Naive thymus-derived CD4-positive, alpha-beta T cell (primary cell): Measurements from ENCODE around the gene STIM2. TPM values are rescaled to one million over a fixed set of nuclear protein-coding genes. Genes with fewer than 3 reads are reported as not detected.

Experiments
- ATAC-seq: fragments of 150-1000 bp; cut with Tn5 transposase; 2 replicates; pipeline ENCODE4 v1.10.0; 2021; ENCODE audit warnings: mild to moderate bottlenecking, moderate library complexity
- CTCF ChIA-PET: fragments of 350-600 bp; sonication (Branson Sonifier 250); formaldehyde crosslinking; loops from one replicate; lab custom pipeline; 2021; ENCODE audit warnings: antibody characterized with exemption; lab: Charles Lee
- POLR2A ChIA-PET: fragments of 350-600 bp; sonication (Branson Sonifier 250); formaldehyde crosslinking; loops from one replicate; lab custom pipeline; 2021; ENCODE audit warnings: antibody characterized with exemption, inconsistent platforms; lab: Charles Lee
- DNase-seq, 9 donors: peaks; one replicate each; pipeline versions ENCODE4 v3.0.0 to v3.0.0-alpha.2; 2020 to 2022; ENCODE audit warnings: mixed read lengths in 1 of 9
- H3K27ac ChIP-seq: one replicate; pipeline ENCODE4 v1.7.0; 2013; ENCODE audit warnings: mild to moderate bottlenecking, low read depth, low read length, moderate library complexity
- H3K27me3 ChIP-seq, 2 donors: one replicate each; pipeline ENCODE4 v1.7.0; 2013; ENCODE audit warnings: low read length in 2 of 2, mild to moderate bottlenecking in 2 of 2, moderate library complexity in 2 of 2; ENCODE audit not compliant: control insufficient read depth in 2 of 2, insufficient read depth in 2 of 2
- H3K36me3 ChIP-seq, 3 experiments: 1 replicate in 2 of 3; 2 replicates in 1 of 3; pipeline ENCODE4 v1.7.0; 2013; ENCODE audit warnings: low read length in 3 of 3, mild to moderate bottlenecking in 3 of 3, moderate library complexity in 1 of 3; ENCODE audit not compliant: insufficient read depth in 3 of 3, control insufficient read depth in 2 of 3
- H3K4me1 ChIP-seq, 2 donors: one replicate each; pipeline ENCODE4 v1.7.0; 2013; ENCODE audit warnings: low read length in 2 of 2, mild to moderate bottlenecking in 2 of 2, moderate library complexity in 1 of 2; ENCODE audit not compliant: control insufficient read depth in 2 of 2, insufficient read depth in 2 of 2
- H3K4me3 ChIP-seq: 2 replicates; pipeline ENCODE4 v1.7.0; 2013; ENCODE audit warnings: mild to moderate bottlenecking, low read length
- H3K9me3 ChIP-seq, 3 experiments: 1 replicate in 2 of 3; 2 replicates in 1 of 3; pipeline ENCODE4 v1.7.0; 2013; ENCODE audit warnings: low read length in 3 of 3; ENCODE audit not compliant: control insufficient read depth in 2 of 3
- H3K27ac Mint-ChIP-seq, 9 donors: one replicate each; pipeline ENCODE4 v1.8.0; 2020 to 2022; ENCODE audit warnings: mixed read lengths in 9 of 9, mild to moderate bottlenecking in 8 of 9, moderate library complexity in 5 of 9, inconsistent platforms in 2 of 9
- H3K27me3 Mint-ChIP-seq, 5 donors: one replicate each; pipeline ENCODE4 v1.8.0; 2021 to 2022; ENCODE audit warnings: mixed read lengths in 5 of 5, mild to moderate bottlenecking in 1 of 5
- H3K36me3 Mint-ChIP-seq, 5 donors: one replicate each; pipeline ENCODE4 v1.8.0; 2020 to 2022; ENCODE audit warnings: mixed read lengths in 5 of 5, mild to moderate bottlenecking in 3 of 5, inconsistent platforms in 1 of 5
- H3K4me1 Mint-ChIP-seq, 7 donors: one replicate each; pipeline ENCODE4 v1.8.0; 2020 to 2022; ENCODE audit warnings: mixed read lengths in 7 of 7, mild to moderate bottlenecking in 3 of 7, inconsistent platforms in 1 of 7
- H3K4me3 Mint-ChIP-seq, 10 donors: one replicate each; pipeline ENCODE4 v1.8.0; 2020 to 2022; ENCODE audit warnings: mild to moderate bottlenecking in 10 of 10, mixed read lengths in 10 of 10, moderate library complexity in 6 of 10, inconsistent platforms in 2 of 10
- H3K9me3 Mint-ChIP-seq, 11 donors: one replicate each; pipeline ENCODE4 v1.8.0; 2020 to 2022; ENCODE audit warnings: mixed read lengths in 11 of 11, mild to moderate bottlenecking in 4 of 11, inconsistent platforms in 1 of 11, moderate library complexity in 1 of 11
- intact Hi-C, 2 donors: fragments of 100-400 bp; cut with micrococcal nuclease; formaldehyde crosslinking; loops; one replicate each; pipeline ENCODE4 v1.15.1; 2023
- polyA plus RNA-seq, 2 donors: library from polyadenylated mRNA; unstranded; fragments of 300-500 nt; fragmentation: Illumina TruSeq; gene quantifications; one replicate each; pipeline ENCODE4 v1.2.3, GENCODE V29; 2021
- total RNA-seq, 6 experiments: library from RNA in 5 of 6; stranded (reverse) in 5 of 6; gene quantifications; 1 replicate in 5 of 6; 2 replicates in 1 of 6; pipeline ENCODE4 v1.2.3 and lab custom pipeline; 2021 to 2026

STIM2 gene
- total and polyA plus RNA-seq, 7 experiments from 2014 or later, result 24.6 to 103 (median 67.0) TPM

DNA sequence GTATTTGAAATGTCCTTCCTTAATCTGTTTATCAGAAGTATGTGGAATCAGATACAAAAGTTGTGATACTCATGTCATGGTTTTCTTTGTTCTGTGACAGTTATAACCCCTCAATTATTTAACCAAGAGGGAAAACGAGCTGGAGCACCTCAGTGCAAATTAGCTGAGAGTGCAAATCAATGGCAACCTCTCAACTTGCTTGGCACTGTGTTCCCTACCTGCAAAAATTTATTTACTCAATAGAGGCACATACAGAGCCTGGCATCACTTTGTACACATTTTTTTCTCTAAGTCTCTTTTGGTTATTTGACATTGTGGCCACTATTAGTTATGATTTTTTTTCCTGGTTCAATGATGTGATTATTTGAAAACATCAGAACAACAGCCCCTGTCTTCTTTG, 186.2 kb downstream of the STIM2 start:
- POLR2A ChIA-PET, result no interaction called here
- Histone ChIP-seq H3K36me3 (no peaks in the 10 kb centered on the region), H3K27me3 (no peaks in the 10 kb centered on the region), H3K9me3 (peaks cover 0 to 4% (median 0%) of the 10 kb centered on the region in 3 experiments), H3K4me3 (no peak overlapping the region), H3K27ac (no peak overlapping the region), H3K4me1 (no peaks in the 10 kb centered on the region)
- Mint-ChIP-seq H3K4me3 (no peak overlapping the region), H3K36me3 (peaks cover 0 to 12% (median 4%) of the 10 kb centered on the region in 5 donors), H3K27ac (no peak overlapping the region), H3K4me1 (peaks cover 0 to 13% (median 4%) of the 10 kb centered on the region in 7 donors), H3K27me3 (peaks cover 38 to 63% (median 57%) of the 10 kb centered on the region in 5 donors), H3K9me3 (peaks cover 0 to 19% (median 8%) of the 10 kb centered on the region in 11 donors)
- CTCF ChIA-PET, result no interaction called here
- DNase-seq, result no peak
- intact Hi-C loops, result loop anchor here in 1 of 2 donors (5.0 kb wide), 1 partner anchor 270 kb away; no protein-coding TSS in a partner anchor
- ATAC-seq, result no peak

DNA sequence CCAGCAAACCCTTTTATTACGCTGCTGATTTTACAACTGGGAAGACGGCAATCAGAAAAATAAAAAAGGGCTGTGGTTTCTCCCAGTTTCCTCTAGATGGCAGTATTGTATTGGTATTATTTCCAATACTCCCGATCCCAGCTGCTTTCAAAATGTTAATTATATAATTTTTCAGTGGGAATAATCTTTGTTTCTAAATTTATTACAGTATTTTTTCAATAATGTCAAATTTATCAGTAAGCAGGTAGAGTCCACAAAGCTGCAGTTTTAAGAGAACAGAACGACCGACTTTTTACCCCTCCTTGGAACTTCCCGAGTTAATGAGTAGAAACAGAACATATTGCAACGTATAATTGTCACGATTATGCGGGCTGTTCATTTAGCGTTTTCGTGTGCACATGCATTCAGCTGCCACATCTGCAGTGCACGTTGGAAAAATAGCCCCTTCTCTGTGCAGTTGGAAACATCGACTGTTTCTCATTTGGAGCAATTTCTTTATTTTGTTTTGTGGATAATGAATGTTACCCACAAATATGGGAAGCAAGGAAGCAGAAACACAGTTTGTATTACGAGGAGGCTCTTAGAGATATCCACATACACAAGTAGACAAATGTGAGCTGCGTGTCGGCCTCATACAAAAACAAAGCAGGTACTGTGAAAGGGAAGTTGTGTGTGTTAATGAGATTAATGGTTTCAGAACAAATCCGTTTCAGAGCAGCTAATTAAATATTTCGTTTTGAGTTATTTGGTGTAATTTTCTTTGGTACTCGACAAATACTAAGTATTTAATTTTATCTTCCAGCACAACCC, 188.0 kb downstream of the STIM2 start:
- POLR2A ChIA-PET, result no interaction called here

DNA sequence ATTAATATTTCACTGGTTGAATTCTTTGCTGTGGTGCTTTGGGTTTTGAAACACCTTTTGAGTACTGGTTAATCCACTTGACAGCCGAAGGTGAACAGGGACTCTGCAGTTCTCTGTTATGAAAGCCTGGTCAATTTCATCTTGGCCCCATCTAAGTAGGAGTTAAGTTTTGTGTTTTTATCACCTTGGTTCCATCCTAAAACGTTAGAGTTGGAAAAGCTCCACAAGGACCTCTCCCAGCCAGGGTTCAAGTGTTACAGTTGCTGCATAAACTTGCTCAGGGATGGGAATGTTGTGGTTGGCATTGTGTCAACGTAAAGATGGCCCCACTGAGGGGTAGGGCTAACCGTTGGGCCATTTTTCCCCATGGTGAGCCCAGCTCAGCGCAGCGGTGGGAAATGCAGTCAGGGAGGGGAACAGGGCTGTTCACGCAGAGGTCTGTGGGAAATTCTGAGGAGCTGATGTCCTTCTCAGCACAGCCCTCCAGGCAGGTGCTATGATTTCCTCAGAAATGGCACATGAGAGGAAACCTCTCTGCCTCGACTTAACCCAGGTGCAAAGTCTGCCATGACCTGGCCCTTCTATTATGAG, 188.7 kb downstream of the STIM2 start:
- H3K36me3 Mint-ChIP-seq, result peaks cover 0 to 7% (median 4%) of the 10 kb centered on the region in 5 donors
- Histone ChIP-seq H3K27me3 (no peaks in the 10 kb centered on the region), H3K36me3 (no peaks in the 10 kb centered on the region), H3K4me3 (no peak overlapping the region), H3K27ac (no peak overlapping the region), H3K9me3 (no peaks in the 10 kb centered on the region), H3K4me1 (no peaks in the 10 kb centered on the region)
- peaks cover 0 to 13% (median 4%) of the 10 kb centered on the region in 7 donors for H3K4me1 Mint-ChIP-seq
- peaks cover 35 to 71% (median 53%) of the 10 kb centered on the region in 5 donors for H3K27me3 Mint-ChIP-seq
- H3K27ac Mint-ChIP-seq, result no peak overlapping the region
- H3K9me3 Mint-ChIP-seq, result peaks cover 0 to 8% (median 3%) of the 10 kb centered on the region in 11 donors
- no peak for DNase-seq
- ChIA-PET CTCF (no interaction called here), POLR2A (no interaction called here)
- peak overlapping the region in 2 of 10 donors; percentile 68 to 72 for H3K4me3 Mint-ChIP-seq
- no peak for ATAC-seq
- intact Hi-C loops, result loop anchor here in 1 of 2 donors (5.0 kb wide), 1 partner anchor 268 kb away; no protein-coding TSS in a partner anchor

More for the DNA sequence above, 188.0 kb downstream of the STIM2 start:
- ATAC-seq, result peak; percentile 48
- Mint-ChIP-seq H3K4me1 (peaks cover 0 to 13% (median 4%) of the 10 kb centered on the region in 7 donors), H3K4me3 (peak overlapping the region in 9 of 10 donors; percentile 8 to 79 (median 62)), H3K36me3 (peaks cover 0 to 9% (median 4%) of the 10 kb centered on the region in 5 donors), H3K27ac (no peak overlapping the region), H3K9me3 (peaks cover 0 to 15% (median 6%) of the 10 kb centered on the region in 11 donors), H3K27me3 (peaks cover 39 to 73% (median 55%) of the 10 kb centered on the region in 5 donors)
- no peaks in the 10 kb centered on the region for H3K36me3 ChIP-seq
- peaks cover 0 to 3% (median 0%) of the 10 kb centered on the region in 3 experiments for H3K9me3 ChIP-seq
- no peaks in the 10 kb centered on the region for H3K4me1 ChIP-seq
- H3K27ac ChIP-seq, result no peak overlapping the region
- CTCF ChIA-PET, result interaction anchor here (0.7 kb wide), 1 partner anchor 16 kb away, joined by 3 read pairs; no protein-coding TSS in a partner anchor
- DNase-seq, result peak in 5 of 9 donors; percentile 28 to 44 (median 32)
- intact Hi-C loops, result loop anchor here in 1 of 2 donors (5.0 kb wide), 1 partner anchor 269 kb away; no protein-coding TSS in a partner anchor
- H3K4me3 ChIP-seq, result peak overlapping the region; percentile 6
- no peaks in the 10 kb centered on the region for H3K27me3 ChIP-seq

GRCh38 chr4:27050731-27051130, 190.1 kb downstream of the STIM2 start:
- no peak overlapping the region for H3K4me3 ChIP-seq
- no peaks in the 10 kb centered on the region for H3K27me3 ChIP-seq
- CTCF ChIA-PET, result interaction anchor here (0.6 to 0.8 kb wide), 2 partner anchors 13 to 1208 kb away, joined by 3 read pairs; no protein-coding TSS in a partner anchor
- H3K36me3 ChIP-seq, result no peaks in the 10 kb centered on the region
- Mint-ChIP-seq H3K4me3 (no peak overlapping the region), H3K27ac (no peak overlapping the region), H3K4me1 (peaks cover 0 to 13% (median 4%) of the 10 kb centered on the region in 7 donors), H3K36me3 (no peaks in the 10 kb centered on the region), H3K27me3 (peaks cover 28 to 64% (median 50%) of the 10 kb centered on the region in 5 donors), H3K9me3 (no peaks in the 10 kb centered on the region)
- H3K27ac ChIP-seq, result no peak overlapping the region
- H3K9me3 ChIP-seq, result no peaks in the 10 kb centered on the region
- ATAC-seq, result no peak
- POLR2A ChIA-PET, result no interaction called here
- intact Hi-C loops, result no loop called here
- no peaks in the 10 kb centered on the region for H3K4me1 ChIP-seq
- DNase-seq, result no peak

DNA sequence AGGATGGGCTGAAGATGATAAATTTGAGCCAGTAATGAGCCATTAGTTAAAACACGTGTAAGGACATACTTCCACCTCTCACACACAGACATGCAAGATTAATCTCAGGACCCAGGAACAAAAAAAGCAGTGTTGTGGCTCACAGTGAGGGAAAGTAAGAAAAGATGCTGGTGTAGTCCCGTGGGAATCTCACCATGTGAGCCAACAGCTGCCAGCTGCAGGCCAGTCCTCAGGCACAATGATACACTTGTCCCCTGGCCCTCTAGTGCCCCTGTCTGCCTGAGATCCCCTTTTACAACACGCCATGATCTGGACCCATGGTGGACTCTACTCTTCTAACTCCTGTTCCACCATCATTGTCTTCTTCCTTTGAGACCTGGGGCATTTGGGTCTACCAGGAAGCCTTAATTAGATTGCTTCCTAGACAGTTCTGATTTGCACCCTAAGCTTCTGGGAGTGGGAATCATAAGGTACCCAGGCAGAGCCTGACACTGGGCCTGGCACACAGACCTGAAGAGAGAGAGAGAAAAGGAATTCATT, 194.7 kb downstream of the STIM2 start:
- no peak overlapping the region for H3K27ac ChIP-seq
- Mint-ChIP-seq H3K4me3 (no peak overlapping the region), H3K27ac (peak overlapping the region in 1 of 9 donors; percentile 18), H3K4me1 (no peaks in the 10 kb centered on the region), H3K9me3 (no peaks in the 10 kb centered on the region), H3K27me3 (peaks cover 6 to 43% (median 26%) of the 10 kb centered on the region in 5 donors), H3K36me3 (no peaks in the 10 kb centered on the region)
- no peaks in the 10 kb centered on the region for H3K9me3 ChIP-seq
- no peaks in the 10 kb centered on the region for H3K4me1 ChIP-seq
- ATAC-seq (no peak), DNase-seq (no peak)
- intact Hi-C loops, result no loop called here
- no peak overlapping the region for H3K4me3 ChIP-seq
- POLR2A ChIA-PET, result no interaction called here
- no peaks in the 10 kb centered on the region for H3K27me3 ChIP-seq
- CTCF ChIA-PET, result no interaction called here
- no peaks in the 10 kb centered on the region for H3K36me3 ChIP-seq

DNA sequence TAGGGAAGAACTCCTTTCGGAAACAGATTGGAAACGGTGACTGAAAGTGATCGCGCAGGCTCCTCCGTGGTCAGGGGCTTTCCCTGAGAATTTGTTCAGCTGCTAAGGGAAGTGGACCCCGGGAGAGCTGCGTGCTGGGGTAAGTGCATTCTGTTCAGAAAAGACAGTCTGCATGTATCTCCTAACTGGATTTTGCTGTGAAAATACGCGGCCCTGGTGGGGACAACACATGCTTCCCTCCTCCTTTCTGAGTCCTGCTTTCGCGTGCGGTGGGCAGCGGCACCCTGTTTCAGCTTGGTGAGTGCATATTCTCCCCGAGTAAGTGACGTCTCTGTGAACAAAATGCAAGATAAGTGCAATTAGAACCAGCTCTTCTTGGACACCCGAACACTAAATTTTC, 195.6 kb downstream of the STIM2 start:
- DNase-seq, result no peak
- Histone ChIP-seq H3K27me3 (no peaks in the 10 kb centered on the region), H3K36me3 (no peaks in the 10 kb centered on the region), H3K9me3 (no peaks in the 10 kb centered on the region), H3K27ac (no peak overlapping the region), H3K4me1 (no peaks in the 10 kb centered on the region), H3K4me3 (no peak overlapping the region)
- intact Hi-C loops, result no loop called here
- Mint-ChIP-seq H3K27ac (no peak overlapping the region), H3K27me3 (peaks cover 2 to 40% (median 25%) of the 10 kb centered on the region in 5 donors), H3K4me3 (no peak overlapping the region), H3K36me3 (no peaks in the 10 kb centered on the region), H3K9me3 (no peaks in the 10 kb centered on the region), H3K4me1 (no peaks in the 10 kb centered on the region)
- no peak for ATAC-seq
- POLR2A ChIA-PET, result no interaction called here
- CTCF ChIA-PET, result no interaction called here
